IMR-90 (cell line): ENCODE measurements around the gene SLC12A4. TPM values are rescaled to one million over a fixed set of nuclear protein-coding genes. Genes with fewer than 3 reads are reported as not detected.

Experiments used
- ATAC-seq: fragments of 200-7000 bp; cut with Tn5 transposase; 2 replicates; pipeline ENCODE4 v1.9.1; 2020; ENCODE audit warnings: low read depth, mild to moderate bottlenecking, moderate library complexity
- BruUV-seq: library from RNA; stranded (reverse); fragments of 400-500 nt; replicated peaks from 2 replicates; lab custom pipeline; 2021; lab: Mats Ljungman, UMichigan
- CTCF ChIA-PET: fragments of 300-600 bp; formaldehyde crosslinking; extraction: SDS; loops from one replicate; lab custom pipeline; 2021; ENCODE audit warnings: antibody characterized with exemption; lab: Yijun Ruan, JAX
- POLR2A ChIA-PET: fragments of 300-600 bp; sonication (Branson Sonifier 250); formaldehyde crosslinking; loops from one replicate; lab custom pipeline; 2022; ENCODE audit warnings: antibody characterized with exemption; ENCODE audit not compliant: unreplicated experiment; lab: Charles Lee
- DNase-seq: peaks from one replicate; pipeline ENCODE4 v3.0.0; 2013
- H2AFZ ChIP-seq: replicated peaks from 2 replicates; pipeline ENCODE3; 2013; ENCODE audit warnings: low read length, mild to moderate bottlenecking; ENCODE audit not compliant: poor library complexity
- H2AK5ac ChIP-seq: 2 replicates; pipeline ENCODE4 v1.6.1; 2013; ENCODE audit warnings: low read depth, low read length, inconsistent platforms
- H2AK9ac ChIP-seq: replicated peaks from 2 replicates; pipeline ENCODE3; 2013; ENCODE audit warnings: mild to moderate bottlenecking, low read depth, low read length, moderate library complexity; ENCODE audit not compliant: poor library complexity
- H2BK120ac ChIP-seq: 2 replicates; pipeline ENCODE4 v1.6.1; 2013; ENCODE audit warnings: low read depth, low read length, inconsistent platforms
- H2BK15ac ChIP-seq: 3 replicates; pipeline ENCODE4 v1.6.1; 2013; ENCODE audit warnings: low read depth, low read length, inconsistent platforms
- H2BK20ac ChIP-seq: 2 replicates; pipeline ENCODE4 v1.6.1; 2013; ENCODE audit warnings: low read depth, mild to moderate bottlenecking, inconsistent platforms, low read length, moderate library complexity
- H2BK5ac ChIP-seq: 2 replicates; pipeline ENCODE4 v1.6.1; 2013; ENCODE audit warnings: mild to moderate bottlenecking, low read depth, low read length, inconsistent platforms; ENCODE audit not compliant: poor library complexity, severe bottlenecking
- H3K14ac ChIP-seq: replicated peaks from 2 replicates; pipeline ENCODE4 v1.6.1; 2013; ENCODE audit warnings: low read depth, low read length, inconsistent platforms
- H3K18ac ChIP-seq: 2 replicates; pipeline ENCODE4 v1.6.1; 2013; ENCODE audit warnings: low read depth, low read length, control low read depth
- H3K23ac ChIP-seq: 2 replicates; pipeline ENCODE4 v1.6.1; 2013; ENCODE audit warnings: low read depth, low read length, inconsistent platforms
- H3K27ac ChIP-seq: 2 replicates; pipeline ENCODE4 v1.5.1; 2013; ENCODE audit warnings: mild to moderate bottlenecking, control low read depth, low read length; ENCODE audit not compliant: insufficient read depth
- H3K27me3 ChIP-seq: 2 replicates; pipeline ENCODE4 v1.6.1; 2013; ENCODE audit warnings: low read length; ENCODE audit not compliant: control insufficient read depth, insufficient read depth
- H3K36me3 ChIP-seq: 2 replicates; pipeline ENCODE4 v1.6.1; 2013; ENCODE audit warnings: low read length, mixed read lengths; ENCODE audit not compliant: control insufficient read depth, insufficient read depth
- H3K4ac ChIP-seq: 2 replicates; pipeline ENCODE4 v1.6.1; 2013; ENCODE audit warnings: low read depth, low read length, inconsistent platforms
- H3K4me1 ChIP-seq: 2 replicates; pipeline ENCODE4 v1.6.1; 2013; ENCODE audit warnings: low read length, mixed read lengths; ENCODE audit not compliant: control insufficient read depth, insufficient read depth
- H3K4me2 ChIP-seq: 2 replicates; pipeline ENCODE4 v1.6.1; 2013; ENCODE audit warnings: low read depth, mild to moderate bottlenecking, control low read depth, low read length, moderate library complexity
- H3K4me3 ChIP-seq: 2 replicates; pipeline ENCODE4 v1.5.1; 2013; ENCODE audit warnings: low read depth, mild to moderate bottlenecking, control low read depth, low read length, moderate library complexity; ENCODE audit not compliant: insufficient read depth
- H3K56ac ChIP-seq: 2 replicates; pipeline ENCODE4 v1.6.1; 2013; ENCODE audit warnings: low read length, inconsistent platforms; ENCODE audit not compliant: insufficient read depth; ENCODE audit errors: extremely low read depth
- H3K79me1 ChIP-seq, 2 experiments: 2 replicates each; pipeline ENCODE4 v1.6.1; 2013; ENCODE audit warnings: low read length in 2 of 2, inconsistent platforms in 1 of 2, low read depth in 1 of 2
- H3K9ac ChIP-seq: 2 replicates; pipeline ENCODE4 v1.6.1; 2013; ENCODE audit warnings: low read depth, low read length, control low read depth
- H3K9me1 ChIP-seq: 2 replicates; pipeline ENCODE4 v1.6.1; 2013; ENCODE audit warnings: low read length, inconsistent platforms; ENCODE audit not compliant: insufficient read depth
- H3K9me3 ChIP-seq: 2 replicates; pipeline ENCODE4 v1.6.1; 2013; ENCODE audit warnings: low read length; ENCODE audit not compliant: control insufficient read depth, insufficient read depth
- H4K20me1 ChIP-seq: 2 replicates; pipeline ENCODE4 v1.6.1; 2013; ENCODE audit warnings: low read length, inconsistent platforms; ENCODE audit not compliant: insufficient read depth
- H4K5ac ChIP-seq: 2 replicates; pipeline ENCODE4 v1.6.1; 2013; ENCODE audit warnings: mild to moderate bottlenecking, low read depth, low read length, control low read depth
- H4K8ac ChIP-seq, 2 experiments: 2 replicates each; pipeline ENCODE4 v1.6.1; 2013; ENCODE audit warnings: low read depth in 2 of 2, low read length in 2 of 2, control low read depth in 1 of 2, inconsistent platforms in 1 of 2
- H4K91ac ChIP-seq: 2 replicates; pipeline ENCODE4 v1.6.1; 2013; ENCODE audit warnings: low read depth, low read length, inconsistent platforms; ENCODE audit not compliant: insufficient read depth
- BHLHE40 ChIP-seq: fragments of 150-350 bp; IDR thresholded peaks from 2 replicates; pipeline ENCODE4 v1.6.1; 2016; ENCODE audit warnings: mild to moderate bottlenecking, low read depth, low read length
- CEBPB ChIP-seq: IDR thresholded peaks from 2 replicates; pipeline ENCODE4 v1.6.1; 2012; ENCODE audit warnings: low read depth, low read length, improper control_type of control experiment
- CHD1 ChIP-seq: IDR thresholded peaks from 2 replicates; pipeline ENCODE4 v1.6.1; 2012; ENCODE audit warnings: low read depth, low read length, improper control_type of control experiment
- CTCF ChIP-seq: conservative IDR thresholded peaks from 2 replicates; pipeline ENCODE4 v1.5.1; 2012; ENCODE audit warnings: mild to moderate bottlenecking, low read depth, low read length, improper control_type of control experiment
- ELK1 ChIP-seq: fragments of 150-350 bp; IDR thresholded peaks from 2 replicates; pipeline ENCODE4 v1.6.1; 2016; ENCODE audit warnings: low read depth, mild to moderate bottlenecking, low read length, moderate library complexity, borderline replicate concordance
- FOS ChIP-seq: fragments of 150-350 bp; IDR thresholded peaks from 2 replicates; pipeline ENCODE4 v1.6.1; 2016; ENCODE audit warnings: low read depth, low read length
- MAFK ChIP-seq: IDR thresholded peaks from 2 replicates; pipeline ENCODE4 v1.6.1; 2012; ENCODE audit warnings: low read depth, low read length, improper control_type of control experiment
- MAZ ChIP-seq: IDR thresholded peaks from 2 replicates; pipeline ENCODE4 v1.6.1; 2012; ENCODE audit warnings: low read depth, mild to moderate bottlenecking, low read length, improper control_type of control experiment, moderate library complexity, borderline replicate concordance
- MXI1 ChIP-seq: IDR thresholded peaks from 2 replicates; pipeline ENCODE4 v1.6.1; 2012; ENCODE audit warnings: low read depth, mild to moderate bottlenecking, low read length, moderate library complexity, borderline replicate concordance
- NFE2L2 ChIP-seq: fragments of 150-350 bp; IDR thresholded peaks from 2 replicates; pipeline ENCODE4 v1.6.1; 2016; ENCODE audit warnings: low read depth, mild to moderate bottlenecking, low read length
- POLR2A ChIP-seq: IDR thresholded peaks from 2 replicates; pipeline ENCODE4 v1.6.1; 2012; ENCODE audit warnings: mild to moderate bottlenecking, low read depth, low read length
- RAD21 ChIP-seq: IDR thresholded peaks from 2 replicates; pipeline ENCODE4 v1.6.1; 2012; ENCODE audit warnings: low read length, improper control_type of control experiment
- RCOR1 ChIP-seq: IDR thresholded peaks from 2 replicates; pipeline ENCODE4 v1.6.1; 2012; ENCODE audit warnings: mild to moderate bottlenecking, low read length, improper control_type of control experiment; ENCODE audit not compliant: insufficient replicate concordance
- RFX5 ChIP-seq: IDR thresholded peaks from 2 replicates; pipeline ENCODE4 v1.8.0; 2012; ENCODE audit warnings: low read depth, mild to moderate bottlenecking, low read length, moderate library complexity
- SMC3 ChIP-seq: fragments of 150-350 bp; IDR thresholded peaks from 2 replicates; pipeline ENCODE4 v1.6.1; 2016; ENCODE audit warnings: low read depth, mild to moderate bottlenecking, antibody characterized with exemption, low read length, moderate library complexity
- USF2 ChIP-seq: fragments of 150-350 bp; IDR thresholded peaks from 2 replicates; pipeline ENCODE4 v1.6.1; 2017; ENCODE audit warnings: mild to moderate bottlenecking, antibody characterized with exemption, low read length, low read depth
- WGBS, 2 experiments: methylation state at CpG; one replicate each; pipeline versions ENCODE4 v1.1.5 to v1.1.7; 2013; ENCODE audit warnings: missing lambda C conversion rate in 2 of 2; ENCODE audit not compliant: insufficient read length in 1 of 2; ENCODE audit errors: extremely low coverage in 2 of 2; 5-methylcytosine and 5-hydroxymethylcytosine counted together
- dilution Hi-C: fragments of 300-500 bp; cut with HindIII; formaldehyde crosslinking; loops from one replicate; pipeline ENCODE4 v1.14.3; 2018; ENCODE audit warnings: low sequenced_read_pairs; ENCODE audit not compliant: unreplicated experiment
- in situ Hi-C: fragments of 300-500 bp; cut with MboI; formaldehyde crosslinking; loops from 3 replicates; pipeline ENCODE4 v1.14.3; 2019; ENCODE audit warnings: low sequenced_read_pairs, inconsistent platforms, mixed read lengths
- intact Hi-C: fragments of 100-400 bp; cut with micrococcal nuclease; formaldehyde crosslinking; loops from 2 replicates; pipeline ENCODE4 v1.10.0; 2022
- polyA plus RNA-seq, 3 experiments: library from polyadenylated mRNA; depleted of rRNA; stranded (reverse); fragments of >200 nt; gene quantifications; 2 replicates each; pipeline ENCODE4 v1.2.3, GENCODE V29; 2012; ENCODE audit warnings: low replicate concordance in 1 of 3
- total RNA-seq: library from RNA; depleted of rRNA; stranded (reverse); fragments of >200 nt; gene quantifications from 2 replicates; pipeline ENCODE4 v1.2.3, GENCODE V29; 2012

The SLC12A4 gene
- total and polyA plus RNA-seq, 2 of the 4 experiments (the other 2 are of a cell fraction) = 36.6 to 132 TPM

GRCh38 chr16:67963662-67964321 lies 4.6 kb downstream of the SLC12A4 start:
- no peak overlapping the region for H3K4me2 ChIP-seq
- no peak overlapping the region for H3K18ac ChIP-seq
- H3K27ac ChIP-seq = no peak overlapping the region
- intact Hi-C loops (loop anchor here (10.0 kb wide), 1 partner anchor 261 kb away; no protein-coding TSS in a partner anchor), in situ Hi-C loops (no loop called here), dilution Hi-C loops (no loop called here)
- no peak for ATAC-seq
- no peak overlapping the region for H4K91ac ChIP-seq
- peaks cover 43 to 93% of the 10 kb centered on the region in 2 experiments for H3K79me1 ChIP-seq
- H3K14ac ChIP-seq = no peak overlapping the region
- no TSS peak for BruUV-seq
- peaks cover 64% of the 10 kb centered on the region for H3K9me1 ChIP-seq
- ChIA-PET CTCF (interaction anchor here (0.6 kb wide), 1 partner anchor 105 kb away, joined by 3 read pairs; no protein-coding TSS in a partner anchor), POLR2A (no interaction called here)
- no peaks in the 10 kb centered on the region for H3K27me3 ChIP-seq
- peaks cover 89% of the 10 kb centered on the region for H4K20me1 ChIP-seq
- H3K36me3 ChIP-seq = peaks cover 57% of the 10 kb centered on the region
- H2BK20ac ChIP-seq = no peak overlapping the region
- no peak overlapping the region for H3K4me3 ChIP-seq
- no peak overlapping the region for H2AFZ ChIP-seq
- H2BK5ac ChIP-seq = no peak overlapping the region
- H2BK15ac ChIP-seq = no peak overlapping the region
- H3K4ac ChIP-seq = no peak overlapping the region
- no peak overlapping the region for H2BK120ac ChIP-seq
- H4K5ac ChIP-seq = no peak overlapping the region
- TF ChIP-seq MAZ (no peak), CTCF (no peak), RFX5 (no peak), RCOR1 (no peak), USF2 (no peak), NFE2L2 (no peak), FOS (no peak), CEBPB (no peak), MAFK (no peak), POLR2A (no peak), CHD1 (no peak), ELK1 (no peak), BHLHE40 (no peak), RAD21 (no peak), SMC3 (no peak), MXI1 (no peak)
- 38% methylated on average over 4 of the region's 32 CpGs; no CpG with 5 or more reads in 1 of the 2 experiments for WGBS, 2 experiments
- no peak overlapping the region for H3K23ac ChIP-seq
- peaks cover 53% of the 10 kb centered on the region for H3K4me1 ChIP-seq
- H3K9ac ChIP-seq = no peak overlapping the region
- peak overlapping the region; percentile 51 for H2AK9ac ChIP-seq
- H2AK5ac ChIP-seq = no peak overlapping the region
- H4K8ac ChIP-seq = no peak overlapping the region; a peak in 1 of 4 replicates
- H3K56ac ChIP-seq = no peak overlapping the region
- H3K9me3 ChIP-seq = no peaks in the 10 kb centered on the region
- no peak for DNase-seq
